LNCaP clone FGC (cell line): ENCODE measurements around the gene ZNF24.

ENCODE experiments used
- DNase-seq: peaks from one replicate; pipeline ENCODE4 v3.0.0-alpha.2; 2011; ENCODE audit warnings: low read depth
- H3K4me3 ChIP-seq: 2 replicates; pipeline ENCODE4 v1.5.1; 2011; ENCODE audit warnings: mild to moderate bottlenecking, low read depth, low read length, control low read depth
- TF ChIP-seq, protein P1 (sequence below): IDR thresholded peaks from 2 replicates; pipeline ENCODE4 v1.5.1; 2012; ENCODE audit warnings: mild to moderate bottlenecking; ENCODE audit not compliant: control insufficient read depth, insufficient read depth; ENCODE audit errors: extremely low read depth

The ZNF24 gene

GRCh38 chr18:35376393-35376741 is 32.1 kb upstream of the ZNF24 start:
- TF ChIP-seq, protein P1, sequence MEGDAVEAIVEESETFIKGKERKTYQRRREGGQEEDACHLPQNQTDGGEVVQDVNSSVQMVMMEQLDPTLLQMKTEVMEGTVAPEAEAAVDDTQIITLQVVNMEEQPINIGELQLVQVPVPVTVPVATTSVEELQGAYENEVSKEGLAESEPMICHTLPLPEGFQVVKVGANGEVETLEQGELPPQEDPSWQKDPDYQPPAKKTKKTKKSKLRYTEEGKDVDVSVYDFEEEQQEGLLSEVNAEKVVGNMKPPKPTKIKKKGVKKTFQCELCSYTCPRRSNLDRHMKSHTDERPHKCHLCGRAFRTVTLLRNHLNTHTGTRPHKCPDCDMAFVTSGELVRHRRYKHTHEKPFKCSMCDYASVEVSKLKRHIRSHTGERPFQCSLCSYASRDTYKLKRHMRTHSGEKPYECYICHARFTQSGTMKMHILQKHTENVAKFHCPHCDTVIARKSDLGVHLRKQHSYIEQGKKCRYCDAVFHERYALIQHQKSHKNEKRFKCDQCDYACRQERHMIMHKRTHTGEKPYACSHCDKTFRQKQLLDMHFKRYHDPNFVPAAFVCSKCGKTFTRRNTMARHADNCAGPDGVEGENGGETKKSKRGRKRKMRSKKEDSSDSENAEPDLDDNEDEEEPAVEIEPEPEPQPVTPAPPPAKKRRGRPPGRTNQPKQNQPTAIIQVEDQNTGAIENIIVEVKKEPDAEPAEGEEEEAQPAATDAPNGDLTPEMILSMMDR = no peak
- no peak for DNase-seq
- H3K4me3 ChIP-seq = peak overlapping the region; percentile 75

GRCh38 chr18:35374708-35375107 is 30.5 kb upstream of the ZNF24 start:
- no peak overlapping the region for H3K4me3 ChIP-seq
- TF ChIP-seq, protein P1 = no peak

DNA sequence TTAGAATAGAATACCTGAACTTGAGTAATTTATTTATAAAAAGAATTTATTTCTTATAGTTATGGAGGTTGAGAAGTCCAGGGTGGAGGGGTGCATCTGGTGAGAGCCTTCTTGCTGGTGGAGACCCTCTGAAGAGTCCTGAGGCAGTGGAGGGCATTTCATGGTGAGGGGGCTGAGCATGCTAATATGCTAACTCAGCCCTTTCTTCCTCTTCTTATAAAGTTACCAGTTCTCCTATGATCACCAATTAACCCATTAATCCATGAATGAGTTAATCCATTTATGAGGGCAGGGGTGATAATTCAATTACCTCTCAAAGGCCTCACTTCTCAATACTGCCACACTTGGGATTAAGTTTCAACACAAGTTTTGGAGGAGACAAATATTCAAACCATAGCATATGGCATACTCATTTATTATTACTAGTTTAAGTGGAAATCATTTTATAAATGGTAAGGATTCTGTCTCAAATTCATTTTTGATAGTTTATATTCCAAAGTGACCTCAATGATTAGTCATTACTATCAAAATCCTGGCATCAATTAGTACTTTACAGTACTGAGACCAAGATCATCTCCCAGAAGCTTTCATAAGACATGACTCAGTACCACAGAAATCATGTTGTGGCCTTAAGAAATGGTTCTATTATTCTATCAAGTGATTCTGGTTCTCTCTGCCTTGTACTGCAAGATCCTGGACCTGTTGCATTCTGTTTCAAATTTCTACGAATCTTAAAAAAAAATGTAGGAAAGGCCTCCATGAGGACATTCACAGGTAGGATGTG is 27.4 kb upstream of the ZNF24 start:
- TF ChIP-seq, protein P1 = no peak
- DNase-seq = no peak
- H3K4me3 ChIP-seq = no peak overlapping the region

More at GRCh38 chr18:35374708-35375107, 30.5 kb upstream of the ZNF24 start:
- DNase-seq = no peak

DNA sequence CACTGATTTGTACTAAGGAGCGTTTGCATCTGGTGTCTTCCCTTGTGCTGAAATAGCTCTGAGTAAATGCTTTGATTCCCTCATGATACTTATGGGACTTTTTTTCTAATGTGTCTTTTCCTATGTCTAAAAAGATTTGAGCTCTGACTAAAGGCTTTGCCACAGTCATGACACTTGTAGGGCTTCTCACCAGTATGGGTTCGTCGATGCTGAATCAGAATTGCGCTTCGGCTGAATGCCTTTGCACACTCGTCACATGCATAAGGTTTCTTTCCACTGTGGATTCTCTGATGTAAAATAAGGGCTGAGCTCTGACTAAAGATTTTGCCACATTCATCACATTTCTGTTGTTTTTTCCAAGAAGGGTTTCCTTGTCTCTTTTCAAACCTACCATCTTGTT is 24.9 kb upstream of the ZNF24 start:
- TF ChIP-seq, protein P1 = no peak
- H3K4me3 ChIP-seq = no peak overlapping the region

GRCh38 chr18:35368595-35368994 is 24.4 kb upstream of the ZNF24 start:
- no peak overlapping the region for H3K4me3 ChIP-seq
- no peak for DNase-seq

More for the DNA sequence above, 24.9 kb upstream of the ZNF24 start:
- DNase-seq = no peak

DNA sequence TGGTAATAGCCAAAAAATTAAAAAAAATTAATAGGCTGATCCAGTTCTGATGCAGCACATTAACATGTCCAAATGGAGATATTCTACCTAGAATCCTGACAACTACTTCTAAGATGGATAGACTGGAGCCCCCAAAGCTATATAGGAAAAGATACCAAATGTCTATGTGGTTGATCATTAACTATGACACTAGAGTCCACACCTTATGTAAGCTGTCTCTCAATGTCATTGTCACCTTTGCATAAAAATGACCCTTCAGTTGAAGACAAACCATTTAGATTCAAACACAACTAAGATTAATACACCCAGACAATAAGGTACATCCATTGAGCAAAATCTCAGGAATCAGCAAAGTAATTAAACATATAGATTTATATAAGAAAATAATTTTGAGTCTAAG is 18.3 kb upstream of the ZNF24 start:
- DNase-seq = no peak
- TF ChIP-seq, protein P1 = no peak
- H3K4me3 ChIP-seq = no peak overlapping the region

More at GRCh38 chr18:35368595-35368994, 24.4 kb upstream of the ZNF24 start:
- TF ChIP-seq, protein P1 = no peak
